ENCODE measurements around the gene OR8K5. TPM values are rescaled to one million over a fixed set of nuclear protein-coding genes. Genes with fewer than 3 reads are reported as not detected.

Gene OR8K5
- total RNA-seq: not detected in 2 replicates

- Histone ChIP-seq H3K4me3 (ENCODE audit: low read depth, low read length) (no peak within 1 kb of the TSS), H3K27me3 (ENCODE audit: control insufficient read depth, insufficient read depth, low read length) (no peaks in the 10 kb centered on the region), H3K36me3 (ENCODE audit: control insufficient read depth, insufficient read depth, low read length) (no peaks in the 10 kb centered on the region)
- DNase-seq (ENCODE audit: low read depth) (no peak), FAIRE-seq (no peak)
- TF ChIP-seq, protein P1, sequence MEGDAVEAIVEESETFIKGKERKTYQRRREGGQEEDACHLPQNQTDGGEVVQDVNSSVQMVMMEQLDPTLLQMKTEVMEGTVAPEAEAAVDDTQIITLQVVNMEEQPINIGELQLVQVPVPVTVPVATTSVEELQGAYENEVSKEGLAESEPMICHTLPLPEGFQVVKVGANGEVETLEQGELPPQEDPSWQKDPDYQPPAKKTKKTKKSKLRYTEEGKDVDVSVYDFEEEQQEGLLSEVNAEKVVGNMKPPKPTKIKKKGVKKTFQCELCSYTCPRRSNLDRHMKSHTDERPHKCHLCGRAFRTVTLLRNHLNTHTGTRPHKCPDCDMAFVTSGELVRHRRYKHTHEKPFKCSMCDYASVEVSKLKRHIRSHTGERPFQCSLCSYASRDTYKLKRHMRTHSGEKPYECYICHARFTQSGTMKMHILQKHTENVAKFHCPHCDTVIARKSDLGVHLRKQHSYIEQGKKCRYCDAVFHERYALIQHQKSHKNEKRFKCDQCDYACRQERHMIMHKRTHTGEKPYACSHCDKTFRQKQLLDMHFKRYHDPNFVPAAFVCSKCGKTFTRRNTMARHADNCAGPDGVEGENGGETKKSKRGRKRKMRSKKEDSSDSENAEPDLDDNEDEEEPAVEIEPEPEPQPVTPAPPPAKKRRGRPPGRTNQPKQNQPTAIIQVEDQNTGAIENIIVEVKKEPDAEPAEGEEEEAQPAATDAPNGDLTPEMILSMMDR (IDR thresholded peaks at IDR 0.05; ENCODE audit: insufficient read depth, low read length, severe bottlenecking): no peak
Measured at GRCh38 chr11:56160217-56160616, at the start of gene OR8K5. OR8K5 (minus strand) TSS chr11:56160317; CDS start chr11:56160317, 0 bp downstream.

DNA sequence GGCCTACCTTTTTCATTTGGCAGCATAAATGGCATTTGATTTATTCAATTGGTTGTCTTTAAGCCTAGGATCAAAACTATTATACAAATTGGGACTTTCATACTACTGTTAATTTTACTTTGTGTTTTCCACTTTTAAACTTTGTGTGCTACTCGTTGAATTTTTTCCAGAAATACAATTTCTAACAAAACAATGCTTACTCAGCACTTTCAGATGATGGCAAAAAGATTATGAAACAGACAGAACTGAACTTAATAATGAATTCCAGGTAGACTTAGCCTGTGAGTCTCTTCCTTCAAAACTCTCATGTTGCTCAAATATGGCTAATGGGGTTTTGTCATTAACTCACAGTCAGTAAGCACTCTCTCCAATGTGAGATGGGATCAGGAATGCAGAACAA, 47.7 kb upstream of the OR8K5 start:
- FAIRE-seq (no peak), DNase-seq (ENCODE audit: low read depth) (no peak)
- Histone ChIP-seq H3K36me3 (ENCODE audit: control insufficient read depth, insufficient read depth, low read length) (no peaks in the 10 kb centered on the region), H3K4me3 (ENCODE audit: low read depth, low read length) (no peak overlapping the region), H3K27me3 (ENCODE audit: control insufficient read depth, insufficient read depth, low read length) (no peaks in the 10 kb centered on the region)
- TF ChIP-seq, protein P1 (IDR thresholded peaks at IDR 0.05; ENCODE audit: insufficient read depth, low read length, severe bottlenecking): no peak

- no peak for FAIRE-seq
Measured at GRCh38 chr11:56197367-56197766, 37.2 kb upstream of the OR8K5 start.

GRCh38 chr11:56196705-56197104, 36.6 kb upstream of the OR8K5 start:
- Histone ChIP-seq H3K27me3 (ENCODE audit: control insufficient read depth, insufficient read depth, low read length) (no peaks in the 10 kb centered on the region), H3K36me3 (ENCODE audit: control insufficient read depth, insufficient read depth, low read length) (no peaks in the 10 kb centered on the region), H3K4me3 (ENCODE audit: low read depth, low read length) (no peak overlapping the region)
- TF ChIP-seq, protein P1 (IDR thresholded peaks at IDR 0.05; ENCODE audit: insufficient read depth, low read length, severe bottlenecking): no peak
- DNase-seq (ENCODE audit: low read depth) (no peak), FAIRE-seq (no peak)

More at GRCh38 chr11:56197367-56197766, 37.2 kb upstream of the OR8K5 start:
- TF ChIP-seq, protein P1 (IDR thresholded peaks at IDR 0.05; ENCODE audit: insufficient read depth, low read length, severe bottlenecking): no peak
- no peaks in the 10 kb centered on the region for H3K27me3 ChIP-seq (ENCODE audit: control insufficient read depth, insufficient read depth, low read length)
- no peaks in the 10 kb centered on the region for H3K36me3 ChIP-seq (ENCODE audit: control insufficient read depth, insufficient read depth, low read length)
- H3K4me3 ChIP-seq (ENCODE audit: low read depth, low read length): no peak overlapping the region
- no peak for DNase-seq (ENCODE audit: low read depth)

DNA sequence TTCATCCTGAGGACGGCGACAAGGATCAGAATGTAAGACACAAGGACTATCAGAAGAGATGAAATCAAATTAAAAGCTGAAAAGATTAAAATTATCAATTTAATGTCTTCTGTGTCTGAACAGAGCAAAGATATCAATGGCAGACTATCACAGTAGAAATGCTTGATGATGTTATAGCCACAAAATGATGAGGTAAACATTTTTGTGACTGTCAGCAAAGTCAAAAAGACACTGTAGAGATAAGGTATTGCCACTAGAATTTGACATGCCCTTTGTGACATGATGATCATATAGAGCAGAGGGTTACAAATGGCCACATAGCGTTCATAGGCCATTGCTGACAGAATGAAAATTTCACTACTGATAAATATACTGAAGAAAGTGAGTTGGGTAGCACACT, 28.5 kb upstream of the OR8K5 start:
- Histone ChIP-seq H3K36me3 (ENCODE audit: control insufficient read depth, insufficient read depth, low read length) (no peaks in the 10 kb centered on the region), H3K27me3 (ENCODE audit: control insufficient read depth, insufficient read depth, low read length) (no peaks in the 10 kb centered on the region), H3K4me3 (ENCODE audit: low read depth, low read length) (no peak overlapping the region)
- TF ChIP-seq, protein P1 (IDR thresholded peaks at IDR 0.05; ENCODE audit: insufficient read depth, low read length, severe bottlenecking): no peak
- FAIRE-seq (no peak), DNase-seq (ENCODE audit: low read depth) (no peak)

DNA sequence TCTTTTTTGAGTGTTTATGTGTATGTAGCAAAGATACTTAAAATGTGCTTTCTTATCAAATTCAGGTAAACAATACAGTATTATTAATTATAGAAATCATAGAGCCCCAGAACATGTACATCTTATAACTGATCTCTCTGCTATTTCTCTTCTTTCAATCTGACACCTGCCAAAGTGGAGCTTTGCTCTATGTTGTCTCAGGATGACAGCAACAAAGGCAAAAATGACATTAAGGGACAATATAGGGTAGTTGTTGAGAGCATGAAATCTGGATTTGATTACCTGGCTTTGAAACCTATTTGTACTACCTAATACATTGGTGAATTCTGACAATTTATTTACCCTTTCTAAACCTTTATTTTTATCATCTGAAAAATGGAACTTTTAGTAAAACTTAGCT, 23.3 kb upstream of the OR8K5 start:
- TF ChIP-seq, protein P1 (IDR thresholded peaks at IDR 0.05; ENCODE audit: insufficient read depth, low read length, severe bottlenecking): no peak
- FAIRE-seq (no peak), DNase-seq (ENCODE audit: low read depth) (no peak)
- no peaks in the 10 kb centered on the region for H3K27me3 ChIP-seq (ENCODE audit: control insufficient read depth, insufficient read depth, low read length)
- H3K4me3 ChIP-seq (ENCODE audit: low read depth, low read length): no peak overlapping the region
- H3K36me3 ChIP-seq (ENCODE audit: control insufficient read depth, insufficient read depth, low read length): no peaks in the 10 kb centered on the region

Measured in bronchial epithelial cell (primary cell).